OCI-LY3 (cell line): ENCODE measurements around the gene BTNL8.

Experiments
- H2AFZ ChIP-seq: fragments of 200-600, 300-600 bp; shearing (Covaris generic); 2 replicates; pipeline ENCODE4 v1.6.0; 2014; ENCODE audit warnings: antibody characterized with exemption, low read depth, low read length
- H3K27ac ChIP-seq: fragments of 200-600, 300-600 bp; sonication (generic); 2 replicates; pipeline ENCODE4 v1.5.1; 2014; ENCODE audit warnings: mild to moderate bottlenecking, low read length, moderate library complexity, mixed read lengths
- H3K27me3 ChIP-seq: fragments of 200-600, 300-600 bp; sonication (generic); 2 replicates; pipeline ENCODE4 v1.6.1; 2014; ENCODE audit warnings: low read depth, low read length, mixed read lengths
- H3K36me3 ChIP-seq: fragments of 200-600, 300-600 bp; sonication (generic); replicated peaks from 2 replicates; pipeline ENCODE3; 2014; ENCODE audit warnings: low read depth, low read length, mixed read lengths
- H3K4me1 ChIP-seq: fragments of 300-600, 200-600 bp; sonication (generic); 2 replicates; pipeline ENCODE4 v1.6.1; 2014; ENCODE audit warnings: low read length, mixed read lengths
- H3K4me2 ChIP-seq: fragments of 200-600, 300-600 bp; sonication (generic); 2 replicates; pipeline ENCODE4 v1.6.1; 2014; ENCODE audit warnings: low read length, mixed read lengths
- H3K4me3 ChIP-seq: fragments of 300-600, 200-600 bp; sonication (generic); 2 replicates; pipeline ENCODE4 v1.5.1; 2014; ENCODE audit warnings: antibody characterized with exemption, mild to moderate bottlenecking, low read length, moderate library complexity
- H3K79me2 ChIP-seq: fragments of 300-600, 200-600 bp; shearing (Covaris generic); 2 replicates; pipeline ENCODE4 v1.6.1; 2014; ENCODE audit warnings: mild to moderate bottlenecking, low read length, mixed read lengths
- H3K9ac ChIP-seq: fragments of 300-600, 200-600 bp; shearing (Covaris generic); 2 replicates; pipeline ENCODE4 v1.6.0; 2014; ENCODE audit warnings: mild to moderate bottlenecking, low read length, moderate library complexity
- H3K9me3 ChIP-seq: fragments of 200-600, 300-600 bp; shearing (Covaris generic); 2 replicates; pipeline ENCODE4 v1.6.1; 2014; ENCODE audit warnings: low read length, mixed read lengths; ENCODE audit not compliant: insufficient read depth
- H4K20me1 ChIP-seq: fragments of 200-600, 300-600 bp; sonication (generic); 2 replicates; pipeline ENCODE4 v1.6.1; 2016; ENCODE audit warnings: low read length, mixed read lengths; ENCODE audit not compliant: insufficient read depth
- CTCF ChIP-seq: fragments of 200-600, 300-600 bp; sonication (generic); IDR thresholded peaks from 2 replicates; pipeline ENCODE4 v1.5.1; 2014; ENCODE audit warnings: antibody characterized with exemption, low read length, low read depth
- EZH2phosphoT487 ChIP-seq: fragments of 200-600 bp; shearing (Covaris generic); IDR thresholded peaks from 2 replicates; pipeline ENCODE4 v1.6.1; 2018; ENCODE audit warnings: antibody characterized with exemption, mixed run types, low read depth

BTNL8 gene

GRCh38 chr5:180898621-180899246 is at the start of gene BTNL8:
BTNL8 (plus strand) TSS chr5:180899159; CDS start chr5:180899311, 152 bp downstream.
- Histone ChIP-seq H2AFZ (no peak within 1 kb of the TSS), H3K4me2 (no peak within 1 kb of the TSS)

GRCh38 chr5:180849827-180850226 is 49.1 kb upstream of the BTNL8 start:
- H4K20me1 ChIP-seq: no peaks in the 10 kb centered on the region
- H3K27me3 ChIP-seq: no peaks in the 10 kb centered on the region
- no peak overlapping the region for H3K4me2 ChIP-seq
- H3K9me3 ChIP-seq: no peaks in the 10 kb centered on the region
- no peak overlapping the region for H2AFZ ChIP-seq
- H3K36me3 ChIP-seq: peaks cover 41% of the 10 kb centered on the region
- no peak overlapping the region for H3K9ac ChIP-seq
- no peak overlapping the region for H3K27ac ChIP-seq
- TF ChIP-seq CTCF (no peak), EZH2phosphoT487 (no peak)
- H3K79me2 ChIP-seq: no peaks in the 10 kb centered on the region
- no peak overlapping the region for H3K4me3 ChIP-seq
- no peaks in the 10 kb centered on the region for H3K4me1 ChIP-seq

More at GRCh38 chr5:180898621-180899246, at the start of gene BTNL8:
- H3K27me3 ChIP-seq: no peaks in the 10 kb centered on the region
- no peaks in the 10 kb centered on the region for H3K36me3 ChIP-seq
- no peaks in the 10 kb centered on the region for H3K4me1 ChIP-seq
- TF ChIP-seq CTCF (no peak), EZH2phosphoT487 (no peak)
- H3K9ac ChIP-seq: no peak within 1 kb of the TSS
- no peaks in the 10 kb centered on the region for H4K20me1 ChIP-seq
- no peak within 1 kb of the TSS for H3K27ac ChIP-seq
- no peaks in the 10 kb centered on the region for H3K9me3 ChIP-seq
- no peaks in the 10 kb centered on the region for H3K79me2 ChIP-seq
- H3K4me3 ChIP-seq: no peak within 1 kb of the TSS

GRCh38 chr5:180850434-180851078 is 48.4 kb upstream of the BTNL8 start:
- Histone ChIP-seq H3K9me3 (no peaks in the 10 kb centered on the region), H3K79me2 (no peaks in the 10 kb centered on the region), H3K9ac (no peak overlapping the region), H3K27ac (no peak overlapping the region), H3K4me1 (no peaks in the 10 kb centered on the region), H4K20me1 (no peaks in the 10 kb centered on the region; the same call in 1 of the 2 replicates), H3K4me2 (no peak overlapping the region), H3K36me3 (peaks cover 44% of the 10 kb centered on the region), H3K27me3 (no peaks in the 10 kb centered on the region), H2AFZ (no peak overlapping the region), H3K4me3 (no peak overlapping the region)
- TF ChIP-seq CTCF (no peak), EZH2phosphoT487 (no peak)

GRCh38 chr5:180852495-180852894 is 46.5 kb upstream of the BTNL8 start:
- no peak overlapping the region for H3K4me3 ChIP-seq
- H3K27ac ChIP-seq: no peak overlapping the region
- no peaks in the 10 kb centered on the region for H3K27me3 ChIP-seq
- H3K4me2 ChIP-seq: no peak overlapping the region
- H3K4me1 ChIP-seq: no peaks in the 10 kb centered on the region
- H3K9ac ChIP-seq: no peak overlapping the region
- H2AFZ ChIP-seq: no peak overlapping the region
- TF ChIP-seq EZH2phosphoT487 (no peak), CTCF (no peak)
- no peaks in the 10 kb centered on the region for H3K79me2 ChIP-seq
- peaks cover 49% of the 10 kb centered on the region for H3K36me3 ChIP-seq
- H4K20me1 ChIP-seq: no peaks in the 10 kb centered on the region; the same call in 1 of the 2 replicates
- no peaks in the 10 kb centered on the region for H3K9me3 ChIP-seq
